NCI-H1048 (cell line): Measurements from ENCODE around the gene DHRS9.

Source experiments
- DNase-seq: peaks from one replicate; lab custom pipeline; 2025; lab: John Stamatoyannopoulos, UW

DHRS9 gene

GRCh38 chr2:169065864-169066517 lies 3.4 kb upstream of the DHRS9 start:
- DNase-seq = no peak

GRCh38 chr2:169066897-169067296 lies 2.5 kb upstream of the DHRS9 start:
- DNase-seq = no peak

GRCh38 chr2:169069833-169070232 lies 470 bp downstream of the DHRS9 start:
- no peak for DNase-seq

GRCh38 chr2:169071455-169071854 lies 2.1 kb downstream of the DHRS9 start:
- no peak for DNase-seq

- DNase-seq = no peak
Measured at GRCh38 chr2:169072163-169072925, 3.0 kb downstream of the DHRS9 start.

GRCh38 chr2:169073211-169073962 lies 4.0 kb downstream of the DHRS9 start:
- no peak for DNase-seq

GRCh38 chr2:169073963-169074751 lies 4.8 kb downstream of the DHRS9 start:
- no peak for DNase-seq

- DNase-seq = no peak
Measured at GRCh38 chr2:169077674-169078240, 8.4 kb downstream of the DHRS9 start.

- no peak for DNase-seq
Measured at GRCh38 chr2:169080250-169081069, 11.1 kb downstream of the DHRS9 start.

GRCh38 chr2:169081551-169081950 lies 12.2 kb downstream of the DHRS9 start:
- no peak for DNase-seq

GRCh38 chr2:169082995-169083394 lies 13.6 kb downstream of the DHRS9 start:
- no peak for DNase-seq

- no peak for DNase-seq
Measured at GRCh38 chr2:169086893-169087467, 17.6 kb downstream of the DHRS9 start.

- DNase-seq = no peak
Measured at GRCh38 chr2:169087757-169088379, 18.5 kb downstream of the DHRS9 start.

GRCh38 chr2:169089182-169089581 lies 19.8 kb downstream of the DHRS9 start:
- no peak for DNase-seq

- no peak for DNase-seq
Measured at GRCh38 chr2:169090133-169090820, 20.9 kb downstream of the DHRS9 start.

- DNase-seq = no peak
Measured at GRCh38 chr2:169091256-169091655, 21.9 kb downstream of the DHRS9 start.

- DNase-seq = no peak
Measured at GRCh38 chr2:169091761-169092519, 22.6 kb downstream of the DHRS9 start.

GRCh38 chr2:169093535-169093934 lies 24.2 kb downstream of the DHRS9 start:
- DNase-seq = no peak

GRCh38 chr2:169094676-169095075 lies 25.3 kb downstream of the DHRS9 start:
- DNase-seq = no peak
